WI38 (cell line): ENCODE results near the gene KLF4.

Source experiments
- H3K4me3 ChIP-seq: 2 replicates; pipeline ENCODE4 v1.5.1; 2011; ENCODE audit warnings: low read depth, mild to moderate bottlenecking, control low read depth, low read length
- TF ChIP-seq, protein P1 (sequence below): IDR thresholded peaks from 2 replicates; pipeline ENCODE4 v1.5.1; 2012; ENCODE audit warnings: low read depth, mild to moderate bottlenecking, control low read depth, low read length

KLF4 gene

DNA sequence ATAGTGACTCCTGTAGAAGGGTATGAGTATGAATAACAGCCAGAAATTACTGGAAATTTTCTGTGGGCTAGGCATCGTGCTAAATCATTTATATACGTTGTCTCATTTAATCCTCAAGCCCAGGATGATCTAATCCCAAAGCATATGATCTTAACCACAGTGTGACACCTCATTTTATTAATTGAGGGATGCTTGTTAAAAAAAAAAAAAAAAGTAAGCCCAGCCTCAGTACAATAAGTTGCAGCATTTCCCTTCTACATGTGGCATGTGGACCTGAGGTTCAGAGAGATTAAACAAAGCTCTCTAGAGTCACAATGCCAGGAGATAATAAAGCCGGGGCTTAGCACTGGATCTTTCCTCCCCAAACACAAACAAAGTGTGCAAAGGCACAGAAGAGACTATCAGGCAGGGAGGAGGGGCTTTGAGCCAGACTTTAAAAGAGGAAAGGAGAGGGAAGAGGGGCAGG lies 49.5 kb downstream of the KLF4 start:
- TF ChIP-seq, protein P1, sequence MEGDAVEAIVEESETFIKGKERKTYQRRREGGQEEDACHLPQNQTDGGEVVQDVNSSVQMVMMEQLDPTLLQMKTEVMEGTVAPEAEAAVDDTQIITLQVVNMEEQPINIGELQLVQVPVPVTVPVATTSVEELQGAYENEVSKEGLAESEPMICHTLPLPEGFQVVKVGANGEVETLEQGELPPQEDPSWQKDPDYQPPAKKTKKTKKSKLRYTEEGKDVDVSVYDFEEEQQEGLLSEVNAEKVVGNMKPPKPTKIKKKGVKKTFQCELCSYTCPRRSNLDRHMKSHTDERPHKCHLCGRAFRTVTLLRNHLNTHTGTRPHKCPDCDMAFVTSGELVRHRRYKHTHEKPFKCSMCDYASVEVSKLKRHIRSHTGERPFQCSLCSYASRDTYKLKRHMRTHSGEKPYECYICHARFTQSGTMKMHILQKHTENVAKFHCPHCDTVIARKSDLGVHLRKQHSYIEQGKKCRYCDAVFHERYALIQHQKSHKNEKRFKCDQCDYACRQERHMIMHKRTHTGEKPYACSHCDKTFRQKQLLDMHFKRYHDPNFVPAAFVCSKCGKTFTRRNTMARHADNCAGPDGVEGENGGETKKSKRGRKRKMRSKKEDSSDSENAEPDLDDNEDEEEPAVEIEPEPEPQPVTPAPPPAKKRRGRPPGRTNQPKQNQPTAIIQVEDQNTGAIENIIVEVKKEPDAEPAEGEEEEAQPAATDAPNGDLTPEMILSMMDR: no peak

DNA sequence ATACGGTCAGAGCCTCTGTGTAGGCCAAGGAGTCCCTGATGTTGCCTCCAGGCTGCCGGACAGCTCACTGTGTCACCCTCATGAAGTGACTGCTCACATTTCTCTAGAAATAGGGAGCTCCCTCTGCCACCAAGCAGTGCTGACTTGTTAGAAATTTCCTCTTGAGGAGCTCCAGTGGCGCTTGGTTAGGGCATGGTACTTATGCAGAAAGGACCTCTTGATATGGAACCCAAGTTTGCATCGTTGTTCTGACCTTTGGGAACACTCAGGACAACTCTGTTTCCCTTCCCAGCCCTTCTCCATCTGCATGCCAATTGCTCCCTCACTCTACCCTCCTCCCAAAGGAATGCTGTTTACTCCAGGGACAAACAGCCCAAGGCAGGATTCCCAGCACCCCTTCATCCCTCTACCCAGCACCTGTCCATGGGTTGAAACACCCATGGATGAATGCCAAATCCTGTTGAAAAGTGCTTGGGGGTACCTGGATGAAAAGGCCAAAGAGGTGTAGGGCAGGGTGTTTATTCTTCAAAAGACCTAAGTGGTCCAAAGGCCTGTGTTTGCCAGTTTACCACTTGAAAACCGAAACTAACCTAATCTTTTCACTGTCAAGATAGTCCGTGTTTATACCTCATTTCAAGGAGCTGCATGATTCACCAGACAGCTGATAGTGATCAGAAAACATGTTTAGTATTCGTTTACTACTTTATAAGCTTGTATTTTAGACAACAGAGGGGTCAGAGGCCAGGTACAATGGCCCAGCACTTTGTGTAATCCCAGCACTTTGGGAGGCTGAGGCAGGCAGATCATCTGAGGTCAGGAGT lies 51.1 kb downstream of the KLF4 start:
- TF ChIP-seq, protein P1: no peak
- H3K4me3 ChIP-seq: no peak overlapping the region

More for the DNA sequence above, 49.5 kb downstream of the KLF4 start:
- H3K4me3 ChIP-seq: no peak overlapping the region

DNA sequence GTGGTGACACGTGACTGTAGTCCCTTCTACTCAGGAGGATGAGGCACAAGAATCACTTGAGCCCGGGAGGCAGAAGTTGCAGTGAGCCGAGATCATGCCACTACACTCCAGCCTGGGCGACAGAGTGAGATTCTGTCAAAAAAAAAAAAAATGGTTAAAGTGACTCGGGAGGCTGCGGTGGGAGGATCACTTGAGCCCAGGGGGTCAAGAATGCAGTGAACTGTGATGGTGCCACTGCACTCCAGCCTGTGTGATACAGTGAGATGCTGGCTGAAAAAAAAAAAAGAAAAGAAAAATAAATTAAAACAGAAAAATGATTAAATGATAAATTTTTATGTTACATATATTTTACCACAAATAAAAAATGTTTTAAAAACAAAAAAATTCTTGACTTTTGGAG lies 51.9 kb downstream of the KLF4 start:
- no peak overlapping the region for H3K4me3 ChIP-seq
- TF ChIP-seq, protein P1: no peak

DNA sequence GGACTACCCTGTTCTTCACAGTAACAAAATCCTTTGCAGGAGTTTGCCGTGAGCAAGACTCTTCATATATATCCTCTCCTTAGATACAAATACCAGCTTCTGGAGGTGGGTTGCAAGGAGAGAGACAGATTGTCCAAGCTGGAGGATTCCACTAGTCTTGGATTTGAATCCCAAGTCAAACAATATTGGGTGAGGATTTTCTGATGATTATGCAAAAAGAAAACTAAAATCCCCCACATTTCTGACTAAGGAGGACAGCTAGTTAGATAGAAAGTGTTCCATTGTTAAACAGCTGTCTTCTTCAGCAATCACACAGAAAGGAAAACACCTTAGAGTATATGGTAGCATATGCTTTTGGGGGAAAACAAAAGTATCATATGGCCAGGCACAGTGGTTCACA lies 54.2 kb downstream of the KLF4 start:
- no peak overlapping the region for H3K4me3 ChIP-seq
- TF ChIP-seq, protein P1: no peak
